A673 (cell line): Measurements from ENCODE around the gene GSG1.

ENCODE experiments used
- CTCF ChIP-seq: fragments of 300-800, 200-600 bp; sonication (generic); conservative IDR thresholded peaks from 2 replicates; pipeline ENCODE4 v1.5.1; 2017; ENCODE audit warnings: low read depth, mild to moderate bottlenecking, antibody characterized with exemption, low read length, moderate library complexity, mixed read lengths
- EZH2 ChIP-seq: fragments of 200-600 bp; sonication (generic); IDR thresholded peaks from 2 replicates; pipeline ENCODE4 v1.6.1; 2017; ENCODE audit warnings: borderline replicate concordance, low read depth, mild to moderate bottlenecking, mixed read lengths, antibody characterized with exemption, low read length; ENCODE audit not compliant: poor library complexity, severe bottlenecking

- TF ChIP-seq CTCF (no peak), EZH2 (no peak)
Measured at GRCh38 chr12:13084898-13085640, 18.4 kb downstream of the GSG1 start.
